HG02943 (cell line): ENCODE data around the gene OTUD7B.
"Not testable (repeated sequence)": the region's sequence is repeated elsewhere in the genome, so short reads cannot be mapped to it uniquely, and the experiment has no call there.

Experiments
- ATAC-seq: cut with Tn5 transposase; IDR thresholded peaks from one replicate; pipeline ENCODE4 v1.9.1; 2021; ENCODE audit warnings: mild to moderate bottlenecking, low read depth, moderate library complexity; ENCODE audit not compliant: unreplicated experiment

OTUD7B gene

DNA sequence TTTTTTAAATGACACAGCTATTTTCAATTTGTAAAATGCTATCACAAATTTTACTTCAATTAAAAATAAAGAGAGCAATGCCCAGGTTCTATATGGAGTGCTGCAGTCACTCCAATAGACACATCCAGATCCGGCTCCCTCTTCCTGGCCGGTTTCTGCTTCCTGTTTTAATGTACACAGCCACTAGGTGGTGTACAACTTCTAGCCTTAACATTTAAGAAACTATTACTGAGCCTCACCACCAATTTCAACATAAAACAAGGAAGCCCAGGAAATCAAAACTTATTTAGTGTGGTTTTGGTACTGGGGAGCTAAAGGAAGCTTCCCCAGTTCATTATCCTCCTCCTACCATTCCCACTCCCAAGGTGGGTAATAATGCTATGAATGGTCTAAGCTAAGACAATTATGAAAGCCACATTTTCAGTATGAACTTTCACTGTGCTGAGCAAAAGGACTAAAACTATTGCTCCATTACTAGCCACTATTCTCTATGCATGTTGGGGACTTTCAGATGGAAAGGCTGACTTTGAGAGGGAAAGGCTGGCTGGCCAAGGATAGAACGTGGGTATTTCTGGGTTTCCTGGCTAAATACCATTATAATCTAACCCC lies 48.4 kb downstream of the OTUD7B start:
- no peak for ATAC-seq

- not testable (repeated sequence) for ATAC-seq
Measured at GRCh38 chr1:149957548-149957947, 53.0 kb downstream of the OTUD7B start.

GRCh38 chr1:149949911-149950310 lies 60.6 kb downstream of the OTUD7B start:
- no peak for ATAC-seq

GRCh38 chr1:149945206-149945605 lies 65.3 kb downstream of the OTUD7B start:
- ATAC-seq: no peak

GRCh38 chr1:149942885-149943284 lies 67.6 kb downstream of the OTUD7B start:
- ATAC-seq: no peak

- ATAC-seq: no peak
Measured at GRCh38 chr1:149942207-149942606, 68.3 kb downstream of the OTUD7B start.

DNA sequence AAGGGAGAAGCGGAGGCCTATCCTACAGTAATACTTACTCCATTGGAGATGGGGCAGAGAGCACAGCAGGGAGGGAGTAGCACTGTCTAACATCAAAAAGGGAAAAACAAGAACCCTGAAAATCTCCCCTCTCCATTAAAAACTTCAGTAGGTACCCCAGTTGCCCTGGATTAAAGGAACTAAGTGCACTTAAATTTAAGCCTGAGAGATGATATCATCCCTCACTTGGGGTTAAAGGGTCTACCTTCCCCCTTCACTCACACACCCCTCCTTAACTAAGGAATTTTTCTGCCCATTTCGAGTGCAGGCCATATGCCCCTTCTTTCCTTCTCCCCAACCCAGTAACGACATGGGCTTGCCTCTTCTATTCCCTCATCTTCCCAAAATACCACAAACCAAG lies 70.1 kb downstream of the OTUD7B start:
- ATAC-seq: no peak

DNA sequence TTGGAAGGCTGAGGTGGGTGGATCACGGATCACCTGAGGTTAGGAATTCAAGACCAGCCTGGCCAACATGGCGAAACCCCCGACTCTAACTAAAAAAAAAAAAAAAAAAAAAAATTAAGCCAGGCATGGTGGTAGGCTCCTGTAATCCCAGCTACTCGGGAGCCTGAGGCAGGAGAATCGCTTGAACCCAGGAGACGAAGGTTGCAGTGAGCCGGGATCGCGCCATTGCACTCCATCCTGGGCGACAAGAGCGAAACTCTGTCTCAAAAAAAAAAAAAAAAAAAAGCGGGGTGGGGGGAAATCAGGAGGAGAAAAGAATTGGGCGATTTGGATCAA lies 71.9 kb downstream of the OTUD7B start:
- ATAC-seq: not testable (repeated sequence)

DNA sequence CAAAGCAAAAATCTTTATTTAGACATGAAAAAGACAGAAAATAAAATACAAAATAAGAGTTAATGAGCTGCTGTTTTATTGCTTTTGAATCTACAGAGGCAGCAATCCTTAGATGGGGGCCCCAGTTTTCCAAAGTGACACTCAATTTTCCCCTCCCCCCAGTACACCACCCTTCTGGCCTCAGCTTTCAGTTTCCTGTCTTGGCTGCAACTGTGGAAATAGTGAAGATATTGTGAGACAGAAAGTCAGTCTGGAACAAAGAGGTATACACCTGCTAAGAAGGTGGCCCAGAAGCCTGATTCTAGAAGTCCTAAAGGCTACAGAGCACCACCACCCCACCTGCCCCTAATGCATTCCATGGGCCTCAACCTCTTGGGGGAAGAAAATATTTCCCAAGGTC lies 72.8 kb downstream of the OTUD7B start:
- no peak for ATAC-seq

- no peak for ATAC-seq
Measured at GRCh38 chr1:149936992-149937705, 73.4 kb downstream of the OTUD7B start.

GRCh38 chr1:149936170-149936991 lies 74.1 kb downstream of the OTUD7B start, which contains the start of gene MTMR11:
TSS of gene MTMR11 (minus strand) at chr1:149936879. CDS start at chr1:149936647, 232 bp downstream.
- no peak for ATAC-seq

- no peak for ATAC-seq
Measured at GRCh38 chr1:149934356-149934755, 76.2 kb downstream of the OTUD7B start.

DNA sequence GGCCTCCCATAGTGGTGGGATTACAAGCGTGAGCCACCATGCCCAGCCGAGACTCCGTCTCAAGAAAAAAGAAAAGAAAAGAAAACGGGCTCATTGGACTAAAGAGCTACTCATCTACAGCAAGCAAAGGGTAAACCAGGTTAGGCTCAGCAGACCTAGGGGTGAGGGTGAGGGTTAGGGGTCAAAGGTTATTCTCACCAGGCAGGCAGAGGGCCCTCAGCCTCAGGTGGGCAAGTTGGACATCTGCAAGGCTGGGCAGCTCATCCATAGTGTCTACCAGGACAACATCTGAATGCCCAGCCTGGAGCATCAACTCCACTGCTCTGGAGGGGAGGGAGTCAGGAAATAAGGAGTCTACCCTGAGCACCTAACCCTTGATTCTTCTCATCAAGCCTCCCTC lies 77.3 kb downstream of the OTUD7B start:
- ATAC-seq: no peak

GRCh38 chr1:149932474-149932873 lies 78.1 kb downstream of the OTUD7B start:
- no peak for ATAC-seq

DNA sequence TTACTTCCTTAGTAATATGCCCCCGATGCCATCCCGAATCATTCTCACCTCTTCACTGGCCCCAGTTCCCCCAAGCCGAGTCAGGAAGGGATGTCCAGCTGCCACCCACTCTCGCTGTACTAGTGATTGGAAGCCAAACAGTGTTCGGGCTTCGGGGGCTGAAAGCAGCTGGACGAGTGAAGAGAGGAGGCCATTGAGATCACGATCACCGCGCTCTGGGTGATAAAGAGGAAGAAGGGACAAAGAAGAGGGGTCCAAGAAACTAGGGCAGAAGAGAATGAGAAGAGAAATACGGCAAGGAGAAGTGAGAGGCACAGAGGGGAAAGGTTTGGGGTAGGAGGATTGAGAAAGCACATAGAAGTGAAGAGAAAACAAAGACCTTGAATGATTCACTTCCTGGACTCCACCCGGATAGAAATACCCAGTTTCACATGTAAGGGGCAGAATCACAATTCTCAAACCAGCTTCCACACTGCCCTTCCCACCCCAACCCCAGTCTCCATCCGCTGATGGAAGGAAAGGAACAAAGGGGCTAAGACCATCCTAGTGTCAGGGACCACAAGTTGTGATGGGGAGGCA lies 79.2 kb downstream of the OTUD7B start:
- ATAC-seq: no peak

- ATAC-seq: no peak
Measured at GRCh38 chr1:149929856-149930255, 80.7 kb downstream of the OTUD7B start.

DNA sequence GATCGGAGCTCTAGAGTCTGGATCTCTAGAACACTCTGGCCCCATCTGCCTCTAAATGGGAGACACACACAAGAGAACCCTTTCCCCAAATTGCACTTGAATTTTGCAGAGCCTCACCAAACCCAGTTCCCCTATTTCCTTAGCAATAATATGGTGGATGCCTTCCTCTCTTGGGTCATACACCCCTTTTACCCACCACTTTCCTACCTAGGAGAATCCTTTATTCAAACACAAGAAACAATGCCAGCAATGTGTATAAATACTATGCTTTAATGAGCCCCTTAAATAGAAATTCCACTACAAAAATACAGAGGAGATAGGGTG lies 82.2 kb downstream of the OTUD7B start:
- ATAC-seq: no peak

- peak; percentile 77 for ATAC-seq
Measured at GRCh38 chr1:149927563-149928400, 82.7 kb downstream of the OTUD7B start, which contains the start of gene SF3B4. TSS of gene SF3B4 (minus strand) at chr1:149927803. CDS start at chr1:149927759, 44 bp downstream.

GRCh38 chr1:149927056-149927562 lies 83.4 kb downstream of the OTUD7B start:
- no peak for ATAC-seq

GRCh38 chr1:149926296-149926695 lies 84.2 kb downstream of the OTUD7B start:
- no peak for ATAC-seq
